Measurements from ENCODE around the gene NEDD9.

DNA sequence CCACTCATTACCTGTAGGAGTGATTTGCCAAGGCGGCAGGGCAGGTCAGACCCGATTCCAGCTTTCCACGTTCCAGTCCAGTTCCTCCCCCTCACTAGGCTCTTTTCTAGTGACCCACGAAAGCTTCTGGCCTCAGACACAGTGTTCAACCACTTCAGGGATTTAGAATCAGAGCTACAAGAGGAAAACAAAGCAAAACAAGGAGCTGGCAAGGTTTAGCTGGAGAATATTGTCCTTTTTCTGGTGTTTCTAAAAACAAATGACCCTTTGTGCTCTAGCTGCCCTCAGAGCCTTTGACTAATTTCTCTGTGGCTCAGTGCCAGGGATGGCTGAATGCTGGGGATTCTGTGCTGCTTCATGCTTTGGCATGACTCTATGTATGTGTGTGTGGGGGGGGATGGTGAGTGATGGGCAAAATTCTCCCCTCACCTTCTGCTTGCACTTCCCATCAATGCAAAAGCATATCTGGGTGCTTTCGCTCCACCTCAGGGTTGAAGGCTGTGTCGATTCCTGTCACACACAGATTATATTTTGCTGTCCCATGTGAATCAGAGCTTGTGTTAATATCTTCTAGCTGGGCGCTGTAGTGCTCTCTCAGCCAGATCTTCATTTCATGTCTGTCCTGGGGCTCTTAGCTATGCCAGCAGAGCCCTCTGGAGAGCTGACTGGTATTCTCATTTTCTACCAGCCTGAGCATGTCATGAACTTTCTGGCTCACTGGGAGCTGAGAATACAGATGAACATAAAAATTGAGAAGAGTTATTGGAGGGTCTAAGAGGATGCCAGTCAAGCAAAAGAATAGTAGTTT lies 19.3 kb upstream of the NEDD9 start:
- TF ChIP-seq JUNB (IDR thresholded peaks at IDR 0.05; ENCODE audit: unreplicated experiment) (no peak), STAT1 (IDR thresholded peaks at IDR 0.05; ENCODE audit: unreplicated experiment) (no peak), EZH2phosphoT487 (IDR thresholded peaks at IDR 0.05; ENCODE audit: unreplicated experiment) (no peak), EZH2 (IDR thresholded peaks at IDR 0.05; ENCODE audit: low read depth, unreplicated experiment) (no peak), POLR2AphosphoS5 (IDR thresholded peaks at IDR 0.05; ENCODE audit: low read depth) (no peak), CREB1 (CRISPR knock-in tag; IDR thresholded peaks at IDR 0.05; ENCODE audit: low read depth) (no peak)
- TF ChIP-seq, protein P1, sequence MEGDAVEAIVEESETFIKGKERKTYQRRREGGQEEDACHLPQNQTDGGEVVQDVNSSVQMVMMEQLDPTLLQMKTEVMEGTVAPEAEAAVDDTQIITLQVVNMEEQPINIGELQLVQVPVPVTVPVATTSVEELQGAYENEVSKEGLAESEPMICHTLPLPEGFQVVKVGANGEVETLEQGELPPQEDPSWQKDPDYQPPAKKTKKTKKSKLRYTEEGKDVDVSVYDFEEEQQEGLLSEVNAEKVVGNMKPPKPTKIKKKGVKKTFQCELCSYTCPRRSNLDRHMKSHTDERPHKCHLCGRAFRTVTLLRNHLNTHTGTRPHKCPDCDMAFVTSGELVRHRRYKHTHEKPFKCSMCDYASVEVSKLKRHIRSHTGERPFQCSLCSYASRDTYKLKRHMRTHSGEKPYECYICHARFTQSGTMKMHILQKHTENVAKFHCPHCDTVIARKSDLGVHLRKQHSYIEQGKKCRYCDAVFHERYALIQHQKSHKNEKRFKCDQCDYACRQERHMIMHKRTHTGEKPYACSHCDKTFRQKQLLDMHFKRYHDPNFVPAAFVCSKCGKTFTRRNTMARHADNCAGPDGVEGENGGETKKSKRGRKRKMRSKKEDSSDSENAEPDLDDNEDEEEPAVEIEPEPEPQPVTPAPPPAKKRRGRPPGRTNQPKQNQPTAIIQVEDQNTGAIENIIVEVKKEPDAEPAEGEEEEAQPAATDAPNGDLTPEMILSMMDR (conservative IDR thresholded peaks at IDR 0.05; ENCODE audit: low read depth in 2 of 2), result no peak
- TF ChIP-seq, protein P2, sequence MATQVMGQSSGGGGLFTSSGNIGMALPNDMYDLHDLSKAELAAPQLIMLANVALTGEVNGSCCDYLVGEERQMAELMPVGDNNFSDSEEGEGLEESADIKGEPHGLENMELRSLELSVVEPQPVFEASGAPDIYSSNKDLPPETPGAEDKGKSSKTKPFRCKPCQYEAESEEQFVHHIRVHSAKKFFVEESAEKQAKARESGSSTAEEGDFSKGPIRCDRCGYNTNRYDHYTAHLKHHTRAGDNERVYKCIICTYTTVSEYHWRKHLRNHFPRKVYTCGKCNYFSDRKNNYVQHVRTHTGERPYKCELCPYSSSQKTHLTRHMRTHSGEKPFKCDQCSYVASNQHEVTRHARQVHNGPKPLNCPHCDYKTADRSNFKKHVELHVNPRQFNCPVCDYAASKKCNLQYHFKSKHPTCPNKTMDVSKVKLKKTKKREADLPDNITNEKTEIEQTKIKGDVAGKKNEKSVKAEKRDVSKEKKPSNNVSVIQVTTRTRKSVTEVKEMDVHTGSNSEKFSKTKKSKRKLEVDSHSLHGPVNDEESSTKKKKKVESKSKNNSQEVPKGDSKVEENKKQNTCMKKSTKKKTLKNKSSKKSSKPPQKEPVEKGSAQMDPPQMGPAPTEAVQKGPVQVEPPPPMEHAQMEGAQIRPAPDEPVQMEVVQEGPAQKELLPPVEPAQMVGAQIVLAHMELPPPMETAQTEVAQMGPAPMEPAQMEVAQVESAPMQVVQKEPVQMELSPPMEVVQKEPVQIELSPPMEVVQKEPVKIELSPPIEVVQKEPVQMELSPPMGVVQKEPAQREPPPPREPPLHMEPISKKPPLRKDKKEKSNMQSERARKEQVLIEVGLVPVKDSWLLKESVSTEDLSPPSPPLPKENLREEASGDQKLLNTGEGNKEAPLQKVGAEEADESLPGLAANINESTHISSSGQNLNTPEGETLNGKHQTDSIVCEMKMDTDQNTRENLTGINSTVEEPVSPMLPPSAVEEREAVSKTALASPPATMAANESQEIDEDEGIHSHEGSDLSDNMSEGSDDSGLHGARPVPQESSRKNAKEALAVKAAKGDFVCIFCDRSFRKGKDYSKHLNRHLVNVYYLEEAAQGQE (IDR thresholded peaks at IDR 0.05; ENCODE audit: unreplicated experiment), result no peak

Data from GM23338 (cell line).